NCI-H446 (cell line): ENCODE results near the gene SMYD3.
"Not testable (repeated sequence)": the region's sequence is repeated elsewhere in the genome, so short reads cannot be mapped to it uniquely, and the experiment has no call there.

ENCODE experiments used
- DNase-seq, 2 experiments: peaks; one replicate each; lab custom pipeline; 2025; lab: John Stamatoyannopoulos, UW

Gene SMYD3

GRCh38 chr1:245715970-245716369 lies 791.1 kb downstream of the SMYD3 start:
- no peak for DNase-seq

- no peak for DNase-seq
These were observed 791.8 kb downstream of the SMYD3 start for GRCh38 chr1:245715291-245715701.

GRCh38 chr1:245714027-245714426 lies 793.1 kb downstream of the SMYD3 start:
- DNase-seq: not testable (repeated sequence)

GRCh38 chr1:245710961-245711903 lies 795.8 kb downstream of the SMYD3 start:
- no peak for DNase-seq

GRCh38 chr1:245707941-245708340 lies 799.1 kb downstream of the SMYD3 start:
- no peak for DNase-seq

- no peak for DNase-seq
These were observed 802.3 kb downstream of the SMYD3 start for GRCh38 chr1:245704765-245705164.

- no peak for DNase-seq
These were observed 802.7 kb downstream of the SMYD3 start for GRCh38 chr1:245704341-245704740.

GRCh38 chr1:245702346-245702745 lies 804.7 kb downstream of the SMYD3 start:
- DNase-seq: no peak

- DNase-seq: no peak
These were observed 805.4 kb downstream of the SMYD3 start for GRCh38 chr1:245701631-245702030.

GRCh38 chr1:245700631-245701030 lies 806.4 kb downstream of the SMYD3 start:
- no peak for DNase-seq
